Measurements from ENCODE around the gene SSBP3. TPM values are rescaled to one million over a fixed set of nuclear protein-coding genes. Genes with fewer than 3 reads are reported as not detected.

SSBP3 gene
- total RNA-seq, 1 donor: 14.5 TPM

DNA sequence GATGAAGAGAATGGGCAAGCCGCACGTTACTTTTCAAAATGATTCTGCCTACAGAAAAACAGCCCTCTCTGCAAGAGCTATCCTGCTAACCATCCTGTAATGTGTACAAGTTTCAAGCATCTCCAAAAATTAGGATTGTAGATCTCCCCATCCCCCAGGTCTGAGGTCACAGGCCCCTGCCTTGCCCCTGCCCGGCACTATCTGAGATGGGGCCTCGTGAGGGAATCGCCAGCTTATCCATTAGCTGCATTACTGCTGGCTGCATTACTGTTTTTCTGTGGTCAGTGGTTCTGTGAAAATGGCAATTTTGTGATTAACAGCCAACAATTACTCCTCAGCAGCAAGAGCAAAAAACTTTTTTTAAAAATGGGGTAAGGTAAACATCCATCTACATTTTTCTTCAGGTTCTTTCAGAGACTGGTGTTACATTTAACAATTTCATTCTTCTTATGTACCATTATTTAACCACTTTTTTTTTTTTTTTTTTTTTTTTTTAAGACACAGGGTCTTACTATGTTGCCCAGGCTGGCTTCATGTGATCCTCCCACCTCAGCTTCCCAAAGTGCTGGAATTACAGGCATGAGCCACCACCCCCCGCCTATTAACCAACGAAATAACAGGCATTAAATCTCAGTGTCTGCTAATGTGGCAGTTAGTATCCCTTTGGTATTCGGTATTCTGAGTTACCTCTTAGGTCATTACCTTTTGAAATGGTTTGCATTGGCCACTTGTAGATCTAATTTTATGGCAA is 122.4 kb downstream of the SSBP3 start:
- H4K20me1 ChIP-seq (ENCODE audit: insufficient read depth, low read length): no peaks in the 10 kb centered on the region
- no peak overlapping the region for H3K27ac ChIP-seq (ENCODE audit: low read depth, low read length)
- H3K4me2 ChIP-seq (ENCODE audit: insufficient read depth, low read length): no peak overlapping the region
- H3K27me3 ChIP-seq (ENCODE audit: insufficient read depth, low read length): no peaks in the 10 kb centered on the region
- no peak overlapping the region for H3K4me3 ChIP-seq (ENCODE audit: insufficient read depth, low read length)
- peaks cover 10% of the 10 kb centered on the region for H3K36me3 ChIP-seq (ENCODE audit: insufficient read depth, low read length)
- peaks cover 27% of the 10 kb centered on the region for H3K4me1 ChIP-seq (ENCODE audit: insufficient read depth, low read length)
- H3K79me2 ChIP-seq (ENCODE audit: insufficient read depth, low read length): peaks cover 16% of the 10 kb centered on the region
- H2AFZ ChIP-seq (ENCODE audit: low read length): no peak overlapping the region
- no peaks in the 10 kb centered on the region for H3K9me3 ChIP-seq (ENCODE audit: low read depth, low read length)
- TF ChIP-seq, protein P1, sequence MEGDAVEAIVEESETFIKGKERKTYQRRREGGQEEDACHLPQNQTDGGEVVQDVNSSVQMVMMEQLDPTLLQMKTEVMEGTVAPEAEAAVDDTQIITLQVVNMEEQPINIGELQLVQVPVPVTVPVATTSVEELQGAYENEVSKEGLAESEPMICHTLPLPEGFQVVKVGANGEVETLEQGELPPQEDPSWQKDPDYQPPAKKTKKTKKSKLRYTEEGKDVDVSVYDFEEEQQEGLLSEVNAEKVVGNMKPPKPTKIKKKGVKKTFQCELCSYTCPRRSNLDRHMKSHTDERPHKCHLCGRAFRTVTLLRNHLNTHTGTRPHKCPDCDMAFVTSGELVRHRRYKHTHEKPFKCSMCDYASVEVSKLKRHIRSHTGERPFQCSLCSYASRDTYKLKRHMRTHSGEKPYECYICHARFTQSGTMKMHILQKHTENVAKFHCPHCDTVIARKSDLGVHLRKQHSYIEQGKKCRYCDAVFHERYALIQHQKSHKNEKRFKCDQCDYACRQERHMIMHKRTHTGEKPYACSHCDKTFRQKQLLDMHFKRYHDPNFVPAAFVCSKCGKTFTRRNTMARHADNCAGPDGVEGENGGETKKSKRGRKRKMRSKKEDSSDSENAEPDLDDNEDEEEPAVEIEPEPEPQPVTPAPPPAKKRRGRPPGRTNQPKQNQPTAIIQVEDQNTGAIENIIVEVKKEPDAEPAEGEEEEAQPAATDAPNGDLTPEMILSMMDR (IDR thresholded peaks at IDR 0.05; ENCODE audit: extremely low read depth, low read depth, low read length): no peak
- no peak for DNase-seq (ENCODE audit: insufficient read length, low spot score, missing footprints)

DNA sequence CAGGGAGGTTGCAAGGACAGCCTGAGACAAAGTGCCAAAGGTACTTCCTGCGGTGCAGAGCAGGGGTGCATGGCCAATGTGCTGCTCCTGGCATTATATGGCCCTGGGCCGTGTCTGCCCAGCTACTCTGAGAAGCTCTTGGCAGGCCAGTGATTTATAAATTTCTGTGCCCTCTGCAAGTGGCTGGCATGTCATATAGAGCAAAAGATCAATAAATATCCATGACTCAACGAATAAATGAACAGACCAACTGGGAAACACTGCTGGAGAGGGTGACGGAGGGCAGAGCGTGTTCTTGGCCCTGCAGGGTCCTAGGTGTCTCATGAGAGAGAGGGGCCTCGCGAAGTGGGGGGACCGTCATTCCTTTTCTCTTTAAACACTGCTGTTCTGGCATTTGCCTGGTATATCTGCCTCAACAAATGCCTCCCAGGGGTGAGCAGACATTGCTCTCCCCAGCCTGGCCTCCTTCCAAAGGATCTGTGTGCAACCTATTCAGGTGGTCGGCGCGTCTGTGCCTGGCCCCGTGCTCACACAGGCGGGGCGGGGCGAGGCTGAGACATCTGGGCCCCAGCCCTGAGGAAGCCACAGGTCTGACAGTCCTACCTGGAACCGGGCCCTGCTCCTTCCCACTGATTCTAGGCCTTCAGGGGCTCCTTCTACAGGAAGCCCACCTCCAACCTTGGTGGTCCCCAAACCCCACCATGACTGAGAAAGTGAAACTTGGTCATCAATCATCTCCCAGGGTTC is 123.9 kb downstream of the SSBP3 start:
- Histone ChIP-seq H4K20me1 (ENCODE audit: insufficient read depth, low read length) (no peaks in the 10 kb centered on the region), H3K9me3 (ENCODE audit: low read depth, low read length) (no peaks in the 10 kb centered on the region), H3K27me3 (ENCODE audit: insufficient read depth, low read length) (no peaks in the 10 kb centered on the region), H3K27ac (ENCODE audit: low read depth, low read length) (no peak overlapping the region), H3K4me3 (ENCODE audit: insufficient read depth, low read length) (no peak overlapping the region), H3K36me3 (ENCODE audit: insufficient read depth, low read length) (peaks cover 10% of the 10 kb centered on the region), H3K79me2 (ENCODE audit: insufficient read depth, low read length) (peaks cover 15% of the 10 kb centered on the region), H3K4me2 (ENCODE audit: insufficient read depth, low read length) (no peak overlapping the region), H2AFZ (ENCODE audit: low read length) (no peak overlapping the region), H3K4me1 (ENCODE audit: insufficient read depth, low read length) (peaks cover 26% of the 10 kb centered on the region)
- no peak for DNase-seq (ENCODE audit: insufficient read length, low spot score, missing footprints)
- TF ChIP-seq, protein P1 (IDR thresholded peaks at IDR 0.05; ENCODE audit: extremely low read depth, low read depth, low read length): no peak

DNA sequence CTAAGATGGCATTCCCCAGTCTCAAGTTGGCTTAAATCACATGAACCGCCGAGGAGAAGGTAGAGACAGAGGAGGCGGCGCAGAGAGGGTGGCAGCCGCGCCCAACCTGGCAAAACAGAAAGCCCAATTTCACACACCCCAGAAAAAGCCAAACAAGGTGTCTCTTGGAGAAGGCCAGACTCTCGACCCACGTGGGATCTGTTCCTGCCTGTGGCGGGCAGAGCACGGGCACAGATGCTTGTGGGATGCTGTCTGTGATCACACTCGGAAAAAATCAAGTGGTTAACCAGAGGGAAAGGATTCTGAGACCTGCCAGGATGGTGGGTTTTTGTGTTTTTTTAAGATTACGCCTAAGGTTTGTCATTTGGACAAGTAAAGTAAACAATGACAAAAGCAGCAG is 125.5 kb downstream of the SSBP3 start:
- Histone ChIP-seq H3K4me3 (ENCODE audit: insufficient read depth, low read length) (no peak overlapping the region), H3K79me2 (ENCODE audit: insufficient read depth, low read length) (peaks cover 5% of the 10 kb centered on the region), H3K27ac (ENCODE audit: low read depth, low read length) (peak overlapping the region; percentile 29), H4K20me1 (ENCODE audit: insufficient read depth, low read length) (no peaks in the 10 kb centered on the region), H3K27me3 (ENCODE audit: insufficient read depth, low read length) (no peaks in the 10 kb centered on the region), H3K36me3 (ENCODE audit: insufficient read depth, low read length) (peaks cover 10% of the 10 kb centered on the region), H3K4me1 (ENCODE audit: insufficient read depth, low read length) (peaks cover 26% of the 10 kb centered on the region), H3K9me3 (ENCODE audit: low read depth, low read length) (no peaks in the 10 kb centered on the region), H3K4me2 (ENCODE audit: insufficient read depth, low read length) (no peak overlapping the region), H2AFZ (ENCODE audit: low read length) (no peak overlapping the region)
- DNase-seq (ENCODE audit: insufficient read length, low spot score, missing footprints): no peak
- TF ChIP-seq, protein P1 (IDR thresholded peaks at IDR 0.05; ENCODE audit: extremely low read depth, low read depth, low read length): no peak

DNA sequence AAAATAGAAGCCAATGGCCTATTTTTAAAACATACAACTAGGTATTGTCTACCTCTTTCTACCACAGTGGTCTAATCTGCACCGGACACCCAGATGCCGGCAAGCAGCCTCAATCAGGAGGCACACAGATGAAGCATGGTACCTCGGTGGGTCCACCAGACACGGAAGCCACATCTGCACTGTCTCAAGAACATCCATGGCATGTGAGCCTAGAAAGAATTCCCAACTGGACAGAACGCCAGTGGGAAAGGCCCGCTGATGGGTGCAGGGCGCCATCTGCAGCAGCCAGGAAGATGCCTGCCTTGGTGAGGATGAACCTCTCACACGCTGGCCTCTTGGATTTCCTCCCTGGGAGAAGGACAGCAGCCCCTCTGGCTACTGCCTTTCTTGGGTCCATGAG is 126.7 kb downstream of the SSBP3 start:
- peaks cover 38% of the 10 kb centered on the region for H3K4me1 ChIP-seq (ENCODE audit: insufficient read depth, low read length)
- H4K20me1 ChIP-seq (ENCODE audit: insufficient read depth, low read length): no peaks in the 10 kb centered on the region

More for the DNA sequence above, 126.7 kb downstream of the SSBP3 start:
- Histone ChIP-seq H3K27ac (ENCODE audit: low read depth, low read length) (peak overlapping the region; percentile 75), H2AFZ (ENCODE audit: low read length) (no peak overlapping the region), H3K36me3 (ENCODE audit: insufficient read depth, low read length) (peaks cover 10% of the 10 kb centered on the region), H3K4me2 (ENCODE audit: insufficient read depth, low read length) (no peak overlapping the region), H3K4me3 (ENCODE audit: insufficient read depth, low read length) (no peak overlapping the region), H3K27me3 (ENCODE audit: insufficient read depth, low read length) (no peaks in the 10 kb centered on the region), H3K79me2 (ENCODE audit: insufficient read depth, low read length) (peaks cover 3% of the 10 kb centered on the region), H3K9me3 (ENCODE audit: low read depth, low read length) (no peaks in the 10 kb centered on the region)
- TF ChIP-seq, protein P1 (IDR thresholded peaks at IDR 0.05; ENCODE audit: extremely low read depth, low read depth, low read length): no peak
- DNase-seq (ENCODE audit: insufficient read length, low spot score, missing footprints): no peak

Measured in osteoblast (primary cell).